C4-2B (cell line): ENCODE measurements around the gene BTBD19.

Experiments
- CTCF ChIP-seq: fragments of 450-650 bp; conservative IDR thresholded peaks from 2 replicates; pipeline ENCODE4 v1.5.1; 2017; ENCODE audit warnings: mild to moderate bottlenecking
- ZFX ChIP-seq: fragments of 450-650 bp; IDR thresholded peaks from 2 replicates; pipeline ENCODE4 v1.6.1; 2017

DNA sequence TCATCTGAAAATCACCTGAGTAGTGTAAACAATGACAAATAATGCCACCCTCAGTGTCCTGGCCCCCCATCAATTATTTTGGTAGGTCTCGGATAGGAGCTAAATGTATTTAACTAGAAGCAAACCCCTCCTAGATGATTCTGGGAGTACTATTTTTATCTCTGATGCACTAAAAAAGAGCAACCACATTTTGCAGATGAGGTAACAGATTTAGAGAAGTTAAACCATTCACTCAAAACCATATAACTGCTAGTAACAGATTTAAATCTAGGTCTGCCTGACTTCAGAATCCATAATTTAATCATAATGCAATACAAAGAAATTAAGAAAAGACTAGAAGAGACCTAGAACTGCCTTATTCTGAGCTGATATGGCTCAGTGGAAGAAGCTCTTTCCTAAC, 52.0 kb downstream of the BTBD19 start:
- TF ChIP-seq CTCF (no peak), ZFX (no peak)
